ENCODE results near the gene LGSN.

DNA sequence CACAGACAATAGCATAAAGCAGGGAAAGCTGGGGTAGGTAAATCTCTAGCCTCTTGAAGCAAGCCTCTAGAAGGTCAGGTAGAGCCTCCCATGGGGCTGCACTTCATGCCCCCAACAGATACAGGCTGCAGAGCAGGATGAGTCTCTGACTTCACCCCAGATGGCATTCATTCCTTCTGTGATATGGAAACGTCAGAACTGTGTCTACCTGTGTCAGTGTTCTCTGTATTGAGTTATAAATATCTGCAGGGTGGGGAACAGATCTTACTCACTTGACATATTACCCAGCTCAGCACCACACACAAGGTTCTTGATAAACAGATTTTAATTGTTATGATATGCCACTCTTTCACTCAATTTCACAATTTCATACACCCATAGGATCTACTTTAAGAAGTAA is 2.1 kb downstream of the LGSN start:
- TF ChIP-seq, protein P1, sequence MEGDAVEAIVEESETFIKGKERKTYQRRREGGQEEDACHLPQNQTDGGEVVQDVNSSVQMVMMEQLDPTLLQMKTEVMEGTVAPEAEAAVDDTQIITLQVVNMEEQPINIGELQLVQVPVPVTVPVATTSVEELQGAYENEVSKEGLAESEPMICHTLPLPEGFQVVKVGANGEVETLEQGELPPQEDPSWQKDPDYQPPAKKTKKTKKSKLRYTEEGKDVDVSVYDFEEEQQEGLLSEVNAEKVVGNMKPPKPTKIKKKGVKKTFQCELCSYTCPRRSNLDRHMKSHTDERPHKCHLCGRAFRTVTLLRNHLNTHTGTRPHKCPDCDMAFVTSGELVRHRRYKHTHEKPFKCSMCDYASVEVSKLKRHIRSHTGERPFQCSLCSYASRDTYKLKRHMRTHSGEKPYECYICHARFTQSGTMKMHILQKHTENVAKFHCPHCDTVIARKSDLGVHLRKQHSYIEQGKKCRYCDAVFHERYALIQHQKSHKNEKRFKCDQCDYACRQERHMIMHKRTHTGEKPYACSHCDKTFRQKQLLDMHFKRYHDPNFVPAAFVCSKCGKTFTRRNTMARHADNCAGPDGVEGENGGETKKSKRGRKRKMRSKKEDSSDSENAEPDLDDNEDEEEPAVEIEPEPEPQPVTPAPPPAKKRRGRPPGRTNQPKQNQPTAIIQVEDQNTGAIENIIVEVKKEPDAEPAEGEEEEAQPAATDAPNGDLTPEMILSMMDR (IDR thresholded peaks at IDR 0.05; ENCODE audit: poor library complexity) = no peak
- TF ChIP-seq EZH2 (IDR thresholded peaks at IDR 0.05; ENCODE audit: borderline replicate concordance) (no peak), EZH2phosphoT487 (IDR thresholded peaks at IDR 0.05; ENCODE audit: low read depth, severe bottlenecking, unreplicated experiment) (no peak)
